ENCODE results near the gene NFIA.

Gene NFIA

GRCh38 chr1:61226791-61227567 lies 144.6 kb downstream of the NFIA start:
- peak; percentile 96 for DNase-seq

GRCh38 chr1:61227857-61228550 lies 145.6 kb downstream of the NFIA start:
- peak; percentile 60 for DNase-seq

GRCh38 chr1:61230523-61230922 lies 148.2 kb downstream of the NFIA start:
- DNase-seq: no peak

GRCh38 chr1:61231795-61232194 lies 149.4 kb downstream of the NFIA start:
- no peak for DNase-seq

- no peak for DNase-seq
Measured at GRCh38 chr1:61233121-61233660, 150.8 kb downstream of the NFIA start.

- no peak for DNase-seq
Measured at GRCh38 chr1:61234587-61234919, 152.2 kb downstream of the NFIA start.

- no peak for DNase-seq
Measured at GRCh38 chr1:61237147-61237546, 154.8 kb downstream of the NFIA start.

GRCh38 chr1:61237659-61238358 lies 155.4 kb downstream of the NFIA start:
- no peak for DNase-seq

GRCh38 chr1:61238359-61238665 lies 156.0 kb downstream of the NFIA start:
- DNase-seq: no peak

- no peak for DNase-seq
Measured at GRCh38 chr1:61240878-61241277, 158.5 kb downstream of the NFIA start.

- peak; percentile 68 for DNase-seq
Measured at GRCh38 chr1:61241411-61241838, 159.1 kb downstream of the NFIA start.

- peak; percentile 37 for DNase-seq
Measured at GRCh38 chr1:61241973-61242381, 159.6 kb downstream of the NFIA start.

- peak; percentile 56 for DNase-seq
Measured at GRCh38 chr1:61244114-61244513, 161.8 kb downstream of the NFIA start.

- DNase-seq: no peak
Measured at GRCh38 chr1:61245696-61246400, 163.5 kb downstream of the NFIA start.

- peak; percentile 64 for DNase-seq
Measured at GRCh38 chr1:61247051-61247825, 164.9 kb downstream of the NFIA start.

- DNase-seq: no peak
Measured at GRCh38 chr1:61247881-61248752, 165.8 kb downstream of the NFIA start.

- DNase-seq: no peak
Measured at GRCh38 chr1:61250933-61251332, 168.6 kb downstream of the NFIA start.

- DNase-seq: peak; percentile 81
Measured at GRCh38 chr1:61253059-61253735, 170.8 kb downstream of the NFIA start.

- DNase-seq: no peak
Measured at GRCh38 chr1:61253912-61254633, 171.7 kb downstream of the NFIA start.

All from NCI-H1105 (cell line).